GOT3 (cell line): ENCODE data around the gene CNTNAP2.

Source experiments
- DNase-seq: peaks from one replicate; lab custom pipeline; 2025; ENCODE audit warnings: mixed read lengths; lab: John Stamatoyannopoulos, UW

Gene CNTNAP2

GRCh38 chr7:148340438-148341280 lies 2224.1 kb downstream of the CNTNAP2 start:
- no peak for DNase-seq

GRCh38 chr7:148344406-148344805 lies 2227.8 kb downstream of the CNTNAP2 start:
- DNase-seq: no peak

- no peak for DNase-seq
Observed at GRCh38 chr7:148347981-148348380, 2231.4 kb downstream of the CNTNAP2 start.

GRCh38 chr7:148348466-148348865 lies 2231.9 kb downstream of the CNTNAP2 start:
- DNase-seq: no peak

- no peak for DNase-seq
Observed at GRCh38 chr7:148356303-148356702, 2239.7 kb downstream of the CNTNAP2 start.

- no peak for DNase-seq
Observed at GRCh38 chr7:148362541-148362940, 2245.9 kb downstream of the CNTNAP2 start.

- DNase-seq: no peak
Observed at GRCh38 chr7:148367731-148368475, 2251.3 kb downstream of the CNTNAP2 start.

- DNase-seq: no peak
Observed at GRCh38 chr7:148368562-148368961, 2252.0 kb downstream of the CNTNAP2 start.

GRCh38 chr7:148371280-148371937 lies 2254.8 kb downstream of the CNTNAP2 start:
- no peak for DNase-seq

- no peak for DNase-seq
Observed at GRCh38 chr7:148374396-148375259, 2258.0 kb downstream of the CNTNAP2 start.

- no peak for DNase-seq
Observed at GRCh38 chr7:148379677-148380076, 2263.1 kb downstream of the CNTNAP2 start.

- DNase-seq: no peak
Observed at GRCh38 chr7:148380596-148381419, 2264.2 kb downstream of the CNTNAP2 start.

GRCh38 chr7:148382596-148382995 lies 2266.0 kb downstream of the CNTNAP2 start:
- no peak for DNase-seq

- DNase-seq: no peak
Observed at GRCh38 chr7:148383651-148384050, 2267.1 kb downstream of the CNTNAP2 start.

- no peak for DNase-seq
Observed at GRCh38 chr7:148385009-148385682, 2268.5 kb downstream of the CNTNAP2 start.

- DNase-seq: no peak
Observed at GRCh38 chr7:148390381-148390780, 2273.8 kb downstream of the CNTNAP2 start.

GRCh38 chr7:148391591-148391990 lies 2275.0 kb downstream of the CNTNAP2 start:
- DNase-seq: no peak

GRCh38 chr7:148394582-148394981 lies 2278.0 kb downstream of the CNTNAP2 start:
- no peak for DNase-seq

- DNase-seq: no peak
Observed at GRCh38 chr7:148395352-148395811, 2278.8 kb downstream of the CNTNAP2 start.
